Mucosa of descending colon (tissue), 3 donors: ENCODE measurements around the gene TTR. TPM values are rescaled to one million over a fixed set of nuclear protein-coding genes. Genes with fewer than 3 reads are reported as not detected.

Experiments
- ATAC-seq: fragments of 200-7000 bp; cut with Tn5 transposase; one replicate; pipeline ENCODE4 v1.9.1; 2020; ENCODE audit warnings: mild to moderate bottlenecking, moderate library complexity
- DNase-seq, 3 donors: peaks; one replicate each; pipeline ENCODE4 v3.0.0-alpha.2; 2020
- H3K36me3 ChIP-seq: fragments of 200-600 bp; one replicate; pipeline ENCODE4 v1.8.0; 2021; ENCODE audit warnings: low read depth, mild to moderate bottlenecking
- H3K4me1 ChIP-seq: fragments of 200-600 bp; one replicate; pipeline ENCODE4 v1.8.0; 2021; ENCODE audit warnings: low read depth, mild to moderate bottlenecking
- H3K4me3 ChIP-seq: fragments of 200-600 bp; one replicate; pipeline ENCODE4 v1.8.0; 2021; ENCODE audit warnings: mild to moderate bottlenecking
- H3K9me3 ChIP-seq: fragments of 200-600 bp; one replicate; pipeline ENCODE4 v1.8.0; 2021; ENCODE audit warnings: mild to moderate bottlenecking
- intact Hi-C, 2 donors: fragments of 100-400 bp; cut with DNase I in 1 of 2; cut with micrococcal nuclease in 1 of 2; formaldehyde crosslinking; loops; one replicate each; pipeline versions ENCODE4 v1.11.0 to v1.11.1; 2022; cut with DNase I, micrococcal nuclease
- total RNA-seq, 3 donors: library from RNA; stranded (reverse); fragmentation: NEBNext Ultra II Directional in 2 of 3; extraction: Animal tissue kit (Norgen Biotek cat#: 25700) in 2 of 3; gene quantifications; one replicate each; pipeline versions ENCODE4 v1.2.1 to v1.2.4, GENCODE V29; 2021 to 2023
- TF ChIP-seq, protein P1 (sequence below): fragments of 200-600 bp; IDR thresholded peaks from one replicate; pipeline ENCODE4 v1.8.0; 2022; ENCODE audit warnings: antibody characterized with exemption, mild to moderate bottlenecking
- donor health status: DM: no; HTN: no; CAD: no; lungs with moderate emphysema.
- donor health status: DM: no; HTN: no; CAD: no.
- donor health status: DM: no; HTN: yes; CAD: no.

The TTR gene
- total RNA-seq, 3 donors from 2014 or later = 0.51 to 2.1 TPM; not detected in 1

GRCh38 chr18:31645411-31645810, 53.7 kb downstream of the TTR start:
- no peaks in the 10 kb centered on the region for H3K36me3 ChIP-seq
- no peaks in the 10 kb centered on the region for H3K4me1 ChIP-seq
- no peak overlapping the region for H3K4me3 ChIP-seq
- intact Hi-C loops = no loop called here
- DNase-seq = no peak
- H3K9me3 ChIP-seq = no peaks in the 10 kb centered on the region
- TF ChIP-seq, protein P1, sequence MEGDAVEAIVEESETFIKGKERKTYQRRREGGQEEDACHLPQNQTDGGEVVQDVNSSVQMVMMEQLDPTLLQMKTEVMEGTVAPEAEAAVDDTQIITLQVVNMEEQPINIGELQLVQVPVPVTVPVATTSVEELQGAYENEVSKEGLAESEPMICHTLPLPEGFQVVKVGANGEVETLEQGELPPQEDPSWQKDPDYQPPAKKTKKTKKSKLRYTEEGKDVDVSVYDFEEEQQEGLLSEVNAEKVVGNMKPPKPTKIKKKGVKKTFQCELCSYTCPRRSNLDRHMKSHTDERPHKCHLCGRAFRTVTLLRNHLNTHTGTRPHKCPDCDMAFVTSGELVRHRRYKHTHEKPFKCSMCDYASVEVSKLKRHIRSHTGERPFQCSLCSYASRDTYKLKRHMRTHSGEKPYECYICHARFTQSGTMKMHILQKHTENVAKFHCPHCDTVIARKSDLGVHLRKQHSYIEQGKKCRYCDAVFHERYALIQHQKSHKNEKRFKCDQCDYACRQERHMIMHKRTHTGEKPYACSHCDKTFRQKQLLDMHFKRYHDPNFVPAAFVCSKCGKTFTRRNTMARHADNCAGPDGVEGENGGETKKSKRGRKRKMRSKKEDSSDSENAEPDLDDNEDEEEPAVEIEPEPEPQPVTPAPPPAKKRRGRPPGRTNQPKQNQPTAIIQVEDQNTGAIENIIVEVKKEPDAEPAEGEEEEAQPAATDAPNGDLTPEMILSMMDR = no peak
- ATAC-seq = no peak

DNA sequence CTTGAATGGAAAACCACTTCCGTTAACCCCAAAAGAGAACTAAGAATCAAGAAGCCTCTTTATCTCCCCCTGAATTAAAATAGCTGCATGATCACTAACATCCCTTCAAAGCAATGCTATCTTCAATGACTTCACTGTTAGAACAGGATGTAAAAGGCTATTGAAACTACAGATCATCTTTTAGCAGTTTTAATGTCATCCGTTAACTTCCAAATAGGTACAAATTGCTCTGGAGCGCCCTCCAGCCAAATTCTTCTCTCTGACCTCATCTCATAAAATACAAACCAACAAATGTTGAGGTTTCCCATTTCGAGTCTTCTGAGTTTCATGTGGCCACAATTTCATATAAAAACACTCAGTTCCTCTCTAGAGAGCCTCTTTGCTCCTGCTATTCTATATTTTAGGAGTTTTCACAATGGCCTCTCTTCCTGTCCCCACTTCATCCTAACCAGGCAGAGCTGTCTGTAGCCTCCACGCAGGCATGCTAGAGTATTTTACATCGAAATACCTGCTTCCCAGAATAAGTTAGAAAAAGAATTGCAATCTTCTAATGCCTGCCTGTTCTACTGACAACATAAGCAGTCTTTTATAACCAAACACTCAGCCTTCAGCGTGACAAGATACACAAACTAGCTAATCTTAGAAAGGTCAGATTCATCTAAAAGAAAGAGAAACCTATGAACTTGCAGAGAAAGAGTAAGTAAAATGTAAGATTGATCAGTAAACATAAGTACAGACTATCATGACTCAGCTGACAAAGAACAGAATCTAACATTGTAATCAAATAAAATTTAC, 54.9 kb downstream of the TTR start:
- H3K9me3 ChIP-seq = no peaks in the 10 kb centered on the region
- no peak for DNase-seq
- no peaks in the 10 kb centered on the region for H3K36me3 ChIP-seq
- TF ChIP-seq, protein P1 = no peak
- intact Hi-C loops = no loop called here
- no peak for ATAC-seq
- no peaks in the 10 kb centered on the region for H3K4me1 ChIP-seq
- H3K4me3 ChIP-seq = no peak overlapping the region

- Histone ChIP-seq H3K36me3 (no peaks in the 10 kb centered on the region), H3K9me3 (no peaks in the 10 kb centered on the region), H3K4me1 (no peaks in the 10 kb centered on the region), H3K4me3 (no peak overlapping the region)
- intact Hi-C loops = no loop called here
- ATAC-seq (no peak), DNase-seq (no peak)
- TF ChIP-seq, protein P1 = no peak
Observed at GRCh38 chr18:31647127-31647753, 55.6 kb downstream of the TTR start.

Other genes with a start within 250 kb of the TTR start
- under 1 TPM in 2 of 3 donors, not detected in 1; 0.24 to 0.26 TPM for gene DSG4, start 215.1 kb upstream of the TTR start, total RNA-seq
- 1 to 10 TPM in 1 of 3 donors, under 1 TPM in 2; 0.06 to 1.0 (median 0.14) TPM for gene DSG3, start 144.1 kb upstream of the TTR start, total RNA-seq
- 100 to 1,000 TPM; 131 to 341 (median 305) TPM for gene DSG2, start 93.7 kb upstream of the TTR start, total RNA-seq
- 1 to 10 TPM; 6.9 to 8.0 (median 7.8) TPM for gene B4GALT6, start 92.7 kb downstream of the TTR start, total RNA-seq
- not detected for gene SLC25A52, start 169.0 kb downstream of the TTR start, total RNA-seq